Neural cell (in vitro differentiated cells): ENCODE results near the gene GABRG3. TPM values are rescaled to one million over a fixed set of nuclear protein-coding genes. Genes with fewer than 3 reads are reported as not detected.

Source experiments
- H2AFZ ChIP-seq: fragments of 200-600, 300-800 bp; sonication (generic), shearing (Covaris generic); 2 replicates; pipeline ENCODE4 v1.6.0; 2014; ENCODE audit warnings: low read depth, mild to moderate bottlenecking, antibody characterized with exemption, low read length, moderate library complexity
- H3F3A ChIP-seq: fragments of 200-600 bp; shearing (Covaris generic); 2 replicates; pipeline ENCODE4 v1.6.1; 2016; ENCODE audit warnings: mild to moderate bottlenecking, moderate library complexity, mixed read lengths, antibody characterized with exemption, low read length; ENCODE audit not compliant: insufficient read depth, poor library complexity, severe bottlenecking
- H3K27ac ChIP-seq: fragments of 200-600, 300-800 bp; sonication (generic), shearing (Covaris generic); 2 replicates; pipeline ENCODE4 v1.5.1; 2014; ENCODE audit warnings: mild to moderate bottlenecking, low read length, moderate library complexity
- H3K27me3 ChIP-seq: fragments of 300-800, 200-600 bp; sonication (generic), shearing (Covaris generic); 2 replicates; pipeline ENCODE4 v1.6.0; 2014; ENCODE audit warnings: mild to moderate bottlenecking, low read depth, low read length, moderate library complexity; ENCODE audit not compliant: insufficient read depth
- H3K36me3 ChIP-seq: fragments of 300-800, 200-600 bp; sonication (generic), shearing (Covaris generic); 2 replicates; pipeline ENCODE4 v1.5.1; 2014; ENCODE audit warnings: mild to moderate bottlenecking, antibody characterized with exemption, low read length, moderate library complexity; ENCODE audit not compliant: insufficient read depth
- H3K4me2 ChIP-seq: fragments of 300-800, 200-600 bp; sonication (generic), shearing (Covaris generic); 2 replicates; pipeline ENCODE4 v1.6.0; 2014; ENCODE audit warnings: mild to moderate bottlenecking, low read length
- H3K4me3 ChIP-seq: fragments of 300-800, 200-600 bp; sonication (generic), shearing (Covaris generic); 2 replicates; pipeline ENCODE4 v1.5.1; 2014; ENCODE audit warnings: mild to moderate bottlenecking, low read length, moderate library complexity
- H3K79me2 ChIP-seq: fragments of 200-600 bp; shearing (Covaris generic); replicated peaks from 2 replicates; pipeline ENCODE4 v1.6.0; 2014; ENCODE audit warnings: mild to moderate bottlenecking, low read length, moderate library complexity; ENCODE audit not compliant: insufficient read depth
- H3K9ac ChIP-seq: fragments of 300-800, 200-600 bp; sonication (generic), shearing (Covaris generic); 2 replicates; pipeline ENCODE4 v1.6.1; 2016; ENCODE audit warnings: mild to moderate bottlenecking, low read length, mixed read lengths
- H3K9me2 ChIP-seq: fragments of 200-600 bp; shearing (Covaris generic); 2 replicates; pipeline ENCODE4 v1.6.1; 2016; ENCODE audit warnings: mild to moderate bottlenecking, low read length, mixed read lengths; ENCODE audit not compliant: insufficient read depth
- H3K9me3 ChIP-seq: fragments of 200-600, 300-800 bp; sonication (generic), shearing (Covaris generic); 2 replicates; pipeline ENCODE4 v1.6.1; 2016; ENCODE audit warnings: mild to moderate bottlenecking, mixed run types, low read length, moderate library complexity, mixed read lengths
- H4K20me1 ChIP-seq: fragments of 200-600 bp; shearing (Covaris generic); 2 replicates; pipeline ENCODE4 v1.6.1; 2016; ENCODE audit warnings: mild to moderate bottlenecking, mixed run types; ENCODE audit not compliant: insufficient read depth
- EP300 ChIP-seq: fragments of 450-650 bp; conservative IDR thresholded peaks from 2 replicates; pipeline ENCODE4 v1.6.1; 2014; ENCODE audit warnings: antibody characterized with exemption, mild to moderate bottlenecking, moderate library complexity; ENCODE audit not compliant: poor library complexity, severe bottlenecking
- EZH2 ChIP-seq: fragments of 200-600, 300-800 bp; shearing (Covaris generic), sonication (generic); IDR thresholded peaks from 2 replicates; pipeline ENCODE4 v1.6.1; 2014; ENCODE audit warnings: antibody characterized with exemption, low read length, borderline replicate concordance, mild to moderate bottlenecking; ENCODE audit not compliant: insufficient read depth, poor library complexity, severe bottlenecking
- MXI1 ChIP-seq: fragments of 450-650 bp; conservative IDR thresholded peaks from 2 replicates; pipeline ENCODE4 v1.6.1; 2014; ENCODE audit warnings: antibody characterized with exemption, mild to moderate bottlenecking; ENCODE audit not compliant: poor library complexity, severe bottlenecking
- POLR2AphosphoS5 ChIP-seq: IDR thresholded peaks from 2 replicates; pipeline ENCODE4 v1.6.1; 2012
- RAD21 ChIP-seq: fragments of 450-650 bp; conservative IDR thresholded peaks from 2 replicates; pipeline ENCODE4 v1.6.1; 2014; ENCODE audit warnings: antibody characterized with exemption, mild to moderate bottlenecking, moderate library complexity
- SMC3 ChIP-seq: fragments of 450-650 bp; conservative IDR thresholded peaks from 2 replicates; pipeline ENCODE4 v1.6.1; 2014; ENCODE audit warnings: antibody characterized with exemption, mild to moderate bottlenecking, moderate library complexity; ENCODE audit not compliant: poor library complexity
- TAF1 ChIP-seq: IDR thresholded peaks from 2 replicates; pipeline ENCODE4 v1.6.1; 2012; ENCODE audit warnings: low read depth
- polyA plus RNA-seq: library from polyadenylated mRNA; depleted of rRNA; stranded (reverse); fragments of >200 nt; gene quantifications from 2 replicates; pipeline ENCODE4 v1.2.3, GENCODE V29; 2014
- TF ChIP-seq, protein P1 (sequence below): IDR thresholded peaks from 2 replicates; pipeline ENCODE4 v1.6.1; 2012; ENCODE audit warnings: borderline replicate concordance
- TF ChIP-seq, protein P2 (sequence below): fragments of 450-650 bp; IDR thresholded peaks from 2 replicates; pipeline ENCODE4 v1.5.1; 2014; ENCODE audit warnings: antibody characterized with exemption, mild to moderate bottlenecking, moderate library complexity; ENCODE audit not compliant: poor library complexity, severe bottlenecking

Gene GABRG3
- polyA plus RNA-seq, 1 donor from 2014 or later, result 1.2 TPM

DNA sequence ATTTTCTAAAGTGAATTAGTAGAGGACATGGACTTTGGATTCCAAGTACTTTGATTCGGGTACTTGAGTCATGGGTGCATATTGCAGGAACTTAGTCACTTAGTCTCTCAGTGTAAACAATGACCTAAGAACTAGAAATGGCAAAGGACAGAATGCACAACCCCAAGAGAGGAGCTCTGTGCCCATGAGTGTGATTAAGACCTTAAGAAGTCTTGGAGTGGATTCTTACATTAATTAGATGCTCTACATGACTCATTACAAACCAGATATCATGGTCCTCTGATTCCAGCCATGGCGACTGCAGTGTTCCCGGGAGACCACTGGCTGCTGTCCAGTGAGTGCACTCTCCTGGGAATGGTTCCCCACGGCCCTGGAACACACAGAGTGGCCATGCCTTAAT is 251.5 kb downstream of the GABRG3 start:
- Histone ChIP-seq H3K4me2 (no peak overlapping the region), H2AFZ (no peak overlapping the region)
- no peak for TF ChIP-seq EZH2

DNA sequence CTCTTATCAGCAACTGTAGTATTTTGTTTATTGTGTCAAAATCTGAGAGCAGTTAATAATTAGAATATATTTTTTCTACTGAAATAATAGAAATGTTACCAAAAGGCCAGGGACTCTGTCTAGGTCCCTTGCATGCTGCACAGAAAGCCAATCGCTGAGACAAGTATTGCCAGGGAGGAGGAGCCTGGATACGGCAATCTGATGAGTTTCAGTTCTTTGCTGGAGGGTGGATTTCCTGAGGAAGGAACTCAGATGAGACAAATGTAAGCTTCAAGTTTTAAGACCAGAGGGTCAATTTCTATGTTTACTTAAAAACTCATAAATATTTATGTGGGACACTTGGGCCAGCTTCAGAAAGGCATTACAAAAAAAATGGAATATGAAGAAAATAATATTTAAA is 252.2 kb downstream of the GABRG3 start:
- Histone ChIP-seq H2AFZ (no peak overlapping the region), H3K79me2 (no peaks in the 10 kb centered on the region), H3K9me2 (no peaks in the 10 kb centered on the region), H4K20me1 (no peaks in the 10 kb centered on the region), H3K4me2 (no peak overlapping the region), H3K27me3 (no peaks in the 10 kb centered on the region), H3K36me3 (no peaks in the 10 kb centered on the region), H3K27ac (no peak overlapping the region), H3K9me3 (no peaks in the 10 kb centered on the region), H3K4me3 (no peak overlapping the region), H3F3A (no peaks in the 10 kb centered on the region), H3K9ac (no peak overlapping the region)
- TF ChIP-seq EP300 (no peak), MXI1 (no peak), TAF1 (no peak), POLR2AphosphoS5 (no peak), EZH2 (no peak), RAD21 (no peak), SMC3 (no peak)
- TF ChIP-seq, protein P1, sequence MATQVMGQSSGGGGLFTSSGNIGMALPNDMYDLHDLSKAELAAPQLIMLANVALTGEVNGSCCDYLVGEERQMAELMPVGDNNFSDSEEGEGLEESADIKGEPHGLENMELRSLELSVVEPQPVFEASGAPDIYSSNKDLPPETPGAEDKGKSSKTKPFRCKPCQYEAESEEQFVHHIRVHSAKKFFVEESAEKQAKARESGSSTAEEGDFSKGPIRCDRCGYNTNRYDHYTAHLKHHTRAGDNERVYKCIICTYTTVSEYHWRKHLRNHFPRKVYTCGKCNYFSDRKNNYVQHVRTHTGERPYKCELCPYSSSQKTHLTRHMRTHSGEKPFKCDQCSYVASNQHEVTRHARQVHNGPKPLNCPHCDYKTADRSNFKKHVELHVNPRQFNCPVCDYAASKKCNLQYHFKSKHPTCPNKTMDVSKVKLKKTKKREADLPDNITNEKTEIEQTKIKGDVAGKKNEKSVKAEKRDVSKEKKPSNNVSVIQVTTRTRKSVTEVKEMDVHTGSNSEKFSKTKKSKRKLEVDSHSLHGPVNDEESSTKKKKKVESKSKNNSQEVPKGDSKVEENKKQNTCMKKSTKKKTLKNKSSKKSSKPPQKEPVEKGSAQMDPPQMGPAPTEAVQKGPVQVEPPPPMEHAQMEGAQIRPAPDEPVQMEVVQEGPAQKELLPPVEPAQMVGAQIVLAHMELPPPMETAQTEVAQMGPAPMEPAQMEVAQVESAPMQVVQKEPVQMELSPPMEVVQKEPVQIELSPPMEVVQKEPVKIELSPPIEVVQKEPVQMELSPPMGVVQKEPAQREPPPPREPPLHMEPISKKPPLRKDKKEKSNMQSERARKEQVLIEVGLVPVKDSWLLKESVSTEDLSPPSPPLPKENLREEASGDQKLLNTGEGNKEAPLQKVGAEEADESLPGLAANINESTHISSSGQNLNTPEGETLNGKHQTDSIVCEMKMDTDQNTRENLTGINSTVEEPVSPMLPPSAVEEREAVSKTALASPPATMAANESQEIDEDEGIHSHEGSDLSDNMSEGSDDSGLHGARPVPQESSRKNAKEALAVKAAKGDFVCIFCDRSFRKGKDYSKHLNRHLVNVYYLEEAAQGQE, result no peak
- TF ChIP-seq, protein P2, sequence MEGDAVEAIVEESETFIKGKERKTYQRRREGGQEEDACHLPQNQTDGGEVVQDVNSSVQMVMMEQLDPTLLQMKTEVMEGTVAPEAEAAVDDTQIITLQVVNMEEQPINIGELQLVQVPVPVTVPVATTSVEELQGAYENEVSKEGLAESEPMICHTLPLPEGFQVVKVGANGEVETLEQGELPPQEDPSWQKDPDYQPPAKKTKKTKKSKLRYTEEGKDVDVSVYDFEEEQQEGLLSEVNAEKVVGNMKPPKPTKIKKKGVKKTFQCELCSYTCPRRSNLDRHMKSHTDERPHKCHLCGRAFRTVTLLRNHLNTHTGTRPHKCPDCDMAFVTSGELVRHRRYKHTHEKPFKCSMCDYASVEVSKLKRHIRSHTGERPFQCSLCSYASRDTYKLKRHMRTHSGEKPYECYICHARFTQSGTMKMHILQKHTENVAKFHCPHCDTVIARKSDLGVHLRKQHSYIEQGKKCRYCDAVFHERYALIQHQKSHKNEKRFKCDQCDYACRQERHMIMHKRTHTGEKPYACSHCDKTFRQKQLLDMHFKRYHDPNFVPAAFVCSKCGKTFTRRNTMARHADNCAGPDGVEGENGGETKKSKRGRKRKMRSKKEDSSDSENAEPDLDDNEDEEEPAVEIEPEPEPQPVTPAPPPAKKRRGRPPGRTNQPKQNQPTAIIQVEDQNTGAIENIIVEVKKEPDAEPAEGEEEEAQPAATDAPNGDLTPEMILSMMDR, result no peak

More for the DNA sequence above, 251.5 kb downstream of the GABRG3 start:
- no peaks in the 10 kb centered on the region for H4K20me1 ChIP-seq
- no peaks in the 10 kb centered on the region for H3K9me2 ChIP-seq
- H3K9ac ChIP-seq, result no peak overlapping the region
- H3K27me3 ChIP-seq, result no peaks in the 10 kb centered on the region
- no peak overlapping the region for H3K27ac ChIP-seq
- no peak overlapping the region for H3K4me3 ChIP-seq
- H3F3A ChIP-seq, result no peaks in the 10 kb centered on the region
- H3K79me2 ChIP-seq, result no peaks in the 10 kb centered on the region
- H3K36me3 ChIP-seq, result no peaks in the 10 kb centered on the region
- H3K9me3 ChIP-seq, result no peaks in the 10 kb centered on the region

DNA sequence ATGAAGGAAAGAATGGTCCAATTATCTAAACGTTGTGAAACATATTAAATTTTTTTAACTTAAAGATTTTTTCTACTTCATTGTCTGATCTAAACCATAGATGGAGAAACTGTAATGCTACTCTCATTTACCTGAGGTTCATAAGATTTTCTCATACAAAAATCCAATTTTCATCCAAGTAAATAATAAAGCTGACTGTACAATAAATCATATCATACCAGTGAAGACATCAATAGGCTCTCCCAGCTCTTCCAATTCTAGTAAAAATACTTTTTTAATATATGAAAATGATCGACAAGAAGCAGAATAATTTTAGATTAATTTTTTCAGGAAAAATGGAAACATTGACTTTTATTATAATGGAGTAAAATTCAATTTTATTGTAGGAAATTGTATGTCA is 260.8 kb downstream of the GABRG3 start:
- Histone ChIP-seq H3K27me3 (no peaks in the 10 kb centered on the region), H3K79me2 (no peaks in the 10 kb centered on the region)

More for the DNA sequence above, 260.8 kb downstream of the GABRG3 start:
- Histone ChIP-seq H3K27ac (no peak overlapping the region), H3K9me2 (no peaks in the 10 kb centered on the region), H3F3A (no peaks in the 10 kb centered on the region), H3K9ac (no peak overlapping the region), H3K4me3 (no peak overlapping the region), H4K20me1 (no peaks in the 10 kb centered on the region), H3K36me3 (no peaks in the 10 kb centered on the region), H3K9me3 (no peaks in the 10 kb centered on the region), H3K4me2 (no peak overlapping the region), H2AFZ (no peak overlapping the region)
- TF ChIP-seq, protein P1, result no peak
- TF ChIP-seq TAF1 (no peak), SMC3 (no peak), EP300 (no peak), POLR2AphosphoS5 (no peak), MXI1 (no peak), EZH2 (no peak), RAD21 (no peak)
- TF ChIP-seq, protein P2, result no peak
